Glutamatergic neuron (in vitro differentiated cells): ENCODE measurements around the gene FGD5. TPM values are rescaled to one million over a fixed set of nuclear protein-coding genes. Genes with fewer than 3 reads are reported as not detected.

Experiments used
- DNase-seq: peaks from one replicate; pipeline ENCODE4 v3.0.0; 2022
- H3K27ac Mint-ChIP-seq: one replicate; pipeline ENCODE4 v1.8.0; 2020; ENCODE audit warnings: mild to moderate bottlenecking, mixed read lengths, inconsistent platforms; ENCODE audit not compliant: unreplicated experiment
- H3K27me3 Mint-ChIP-seq: one replicate; pipeline ENCODE4 v1.8.0; 2020; ENCODE audit warnings: mild to moderate bottlenecking, moderate library complexity, mixed read lengths, inconsistent platforms; ENCODE audit not compliant: unreplicated experiment
- H3K36me3 Mint-ChIP-seq: one replicate; pipeline ENCODE4 v1.8.0; 2020; ENCODE audit warnings: mild to moderate bottlenecking, mixed read lengths, inconsistent platforms; ENCODE audit not compliant: unreplicated experiment
- H3K4me1 Mint-ChIP-seq: one replicate; pipeline ENCODE4 v1.8.0; 2020; ENCODE audit warnings: mild to moderate bottlenecking, low read depth, mixed read lengths, inconsistent platforms; ENCODE audit not compliant: unreplicated experiment
- H3K4me3 Mint-ChIP-seq: one replicate; pipeline ENCODE4 v1.8.0; 2020; ENCODE audit warnings: mild to moderate bottlenecking, mixed read lengths, inconsistent platforms; ENCODE audit not compliant: unreplicated experiment
- H3K9me3 Mint-ChIP-seq: one replicate; pipeline ENCODE4 v1.8.0; 2020; ENCODE audit warnings: mild to moderate bottlenecking, moderate library complexity, mixed read lengths, inconsistent platforms; ENCODE audit not compliant: unreplicated experiment
- CTCF ChIP-seq: fragments of 200-600 bp; sonication (generic); IDR thresholded peaks from one replicate; pipeline ENCODE4 v1.5.0; 2021; ENCODE audit not compliant: partially characterized antibody, unreplicated experiment
- total RNA-seq: library from RNA; stranded (reverse); fragmentation: NEBNext Ultra II Directional; extraction: Animal tissue kit (Norgen Biotek cat#: 25700); gene quantifications from one replicate; pipeline ENCODE4 v1.2.1, GENCODE V29; 2021; ENCODE audit not compliant: unreplicated experiment

The FGD5 gene
- total RNA-seq, 1 donor from 2014 or later: 3.1 TPM

GRCh38 chr3:14869917-14870782 is 51.4 kb downstream of the FGD5 start:
- no peak for DNase-seq
- Mint-ChIP-seq H3K4me1 (peaks cover 5% of the 10 kb centered on the region), H3K9me3 (no peaks in the 10 kb centered on the region), H3K27ac (no peak overlapping the region), H3K4me3 (no peak overlapping the region), H3K36me3 (no peaks in the 10 kb centered on the region), H3K27me3 (peaks cover 2% of the 10 kb centered on the region)
- TF ChIP-seq CTCF: no peak

GRCh38 chr3:14870783-14871060 is 52.0 kb downstream of the FGD5 start:
- Mint-ChIP-seq H3K27me3 (peaks cover 2% of the 10 kb centered on the region), H3K36me3 (no peaks in the 10 kb centered on the region), H3K4me3 (no peak overlapping the region), H3K9me3 (no peaks in the 10 kb centered on the region), H3K4me1 (peaks cover 8% of the 10 kb centered on the region), H3K27ac (no peak overlapping the region)
- no peak for DNase-seq
- no peak for TF ChIP-seq CTCF

- Mint-ChIP-seq H3K27ac (no peak overlapping the region), H3K27me3 (peaks cover 2% of the 10 kb centered on the region), H3K4me1 (peaks cover 8% of the 10 kb centered on the region), H3K9me3 (no peaks in the 10 kb centered on the region), H3K36me3 (no peaks in the 10 kb centered on the region), H3K4me3 (no peak overlapping the region)
- no peak for DNase-seq
- TF ChIP-seq CTCF: no peak
Measured at GRCh38 chr3:14871456-14872200, 52.9 kb downstream of the FGD5 start.

- no peaks in the 10 kb centered on the region for H3K36me3 Mint-ChIP-seq
- DNase-seq: no peak
- H3K4me1 Mint-ChIP-seq: peaks cover 8% of the 10 kb centered on the region
- H3K27ac Mint-ChIP-seq: no peak overlapping the region
- peaks cover 2% of the 10 kb centered on the region for H3K27me3 Mint-ChIP-seq
- no peak overlapping the region for H3K4me3 Mint-ChIP-seq
- TF ChIP-seq CTCF: no peak
- H3K9me3 Mint-ChIP-seq: no peaks in the 10 kb centered on the region
Measured at GRCh38 chr3:14872706-14873105, 53.9 kb downstream of the FGD5 start.

GRCh38 chr3:14874784-14875183 is 56.0 kb downstream of the FGD5 start:
- DNase-seq: no peak
- Mint-ChIP-seq H3K4me3 (no peak overlapping the region), H3K27ac (no peak overlapping the region), H3K4me1 (peaks cover 17% of the 10 kb centered on the region), H3K9me3 (peaks cover 7% of the 10 kb centered on the region), H3K36me3 (no peaks in the 10 kb centered on the region), H3K27me3 (peaks cover 4% of the 10 kb centered on the region)
- TF ChIP-seq CTCF: no peak
